ENCODE results near the gene ADAP1.

- TF ChIP-seq SETDB1 (IDR thresholded peaks at IDR 0.05; ENCODE audit: insufficient read length, low read length) (no peak), HOXA7 (CRISPR knock-in tag; IDR thresholded peaks at IDR 0.05; ENCODE audit: borderline replicate concordance) (no peak), ZNF391 (tag by site-specific recombination; IDR thresholded peaks at IDR 0.05; ENCODE audit: borderline replicate concordance, low read depth) (no peak), ZNF274 (IDR thresholded peaks at IDR 0.05; ENCODE audit: low read length) (no peak), ZNF274 (tag by site-specific recombination; IDR thresholded peaks at IDR 0.05; ENCODE audit: borderline replicate concordance) (no peak), ZNF677 (tag by site-specific recombination; IDR thresholded peaks at IDR 0.05) (no peak), CTCF (tag by site-specific recombination; IDR thresholded peaks at IDR 0.05) (no peak), PBX3 (CRISPR knock-in tag; IDR thresholded peaks at IDR 0.05) (no peak), ZNF10 (tag by site-specific recombination; IDR thresholded peaks at IDR 0.05) (no peak), ZNF768 (tag by site-specific recombination; IDR thresholded peaks at IDR 0.05) (no peak), MZF1 (tag by site-specific recombination; IDR thresholded peaks at IDR 0.05; ENCODE audit: borderline replicate concordance) (no peak), ZNF433 (tag by site-specific recombination; IDR thresholded peaks at IDR 0.05; ENCODE audit: low read depth) (no peak), MYNN (tag by site-specific recombination; IDR thresholded peaks at IDR 0.05; ENCODE audit: borderline replicate concordance) (no peak)
Measured at GRCh38 chr7:975702-976473, 21.4 kb upstream of the ADAP1 start.
